Mucosa of stomach (tissue), 1 donor: ENCODE results near the gene CPS1.

Experiments used
- H3K27me3 ChIP-seq: one replicate; pipeline ENCODE4 v1.7.0; 2013; ENCODE audit warnings: mild to moderate bottlenecking, low read length; ENCODE audit not compliant: control insufficient read depth, insufficient read depth
- H3K36me3 ChIP-seq: one replicate; pipeline ENCODE4 v1.7.0; 2013; ENCODE audit warnings: low read length; ENCODE audit not compliant: control insufficient read depth, insufficient read depth
- H3K4me1 ChIP-seq: one replicate; pipeline ENCODE4 v1.7.0; 2013; ENCODE audit warnings: mild to moderate bottlenecking, low read length; ENCODE audit not compliant: control insufficient read depth, insufficient read depth
- H3K4me3 ChIP-seq: one replicate; pipeline ENCODE4 v1.7.0; 2013; ENCODE audit warnings: low read length
- H3K9ac ChIP-seq: one replicate; pipeline ENCODE4 v1.7.0; 2013; ENCODE audit warnings: mild to moderate bottlenecking, low read length, moderate library complexity
- H3K9me3 ChIP-seq: one replicate; pipeline ENCODE4 v1.7.0; 2013; ENCODE audit warnings: mild to moderate bottlenecking, low read length, moderate library complexity; ENCODE audit not compliant: control insufficient read depth
- donor health status: Pancreatic carcinoma.

The CPS1 gene

GRCh38 chr2:210551001-210551400 lies 5.4 kb upstream of the CPS1 start:
- no peaks in the 10 kb centered on the region for H3K9me3 ChIP-seq
- H3K9ac ChIP-seq = no peak overlapping the region
- no peaks in the 10 kb centered on the region for H3K27me3 ChIP-seq
- H3K4me3 ChIP-seq = no peak overlapping the region
- H3K36me3 ChIP-seq = no peaks in the 10 kb centered on the region
- no peaks in the 10 kb centered on the region for H3K4me1 ChIP-seq

GRCh38 chr2:210553373-210553772 lies 3.0 kb upstream of the CPS1 start:
- no peaks in the 10 kb centered on the region for H3K27me3 ChIP-seq
- no peaks in the 10 kb centered on the region for H3K9me3 ChIP-seq
- H3K9ac ChIP-seq = no peak overlapping the region
- no peaks in the 10 kb centered on the region for H3K36me3 ChIP-seq
- H3K4me1 ChIP-seq = no peaks in the 10 kb centered on the region
- H3K4me3 ChIP-seq = no peak overlapping the region

- H3K27me3 ChIP-seq = no peaks in the 10 kb centered on the region
- no peaks in the 10 kb centered on the region for H3K36me3 ChIP-seq
- H3K4me1 ChIP-seq = no peaks in the 10 kb centered on the region
- H3K9ac ChIP-seq = no peak overlapping the region
- no peak overlapping the region for H3K4me3 ChIP-seq
- no peaks in the 10 kb centered on the region for H3K9me3 ChIP-seq
These were observed 844 bp upstream of the CPS1 start for GRCh38 chr2:210555555-210555954.

GRCh38 chr2:210557721-210558120 lies 1.3 kb downstream of the CPS1 start:
- no peaks in the 10 kb centered on the region for H3K4me1 ChIP-seq
- no peak overlapping the region for H3K4me3 ChIP-seq
- no peaks in the 10 kb centered on the region for H3K27me3 ChIP-seq
- no peak overlapping the region for H3K9ac ChIP-seq
- H3K9me3 ChIP-seq = no peaks in the 10 kb centered on the region
- no peaks in the 10 kb centered on the region for H3K36me3 ChIP-seq

- Histone ChIP-seq H3K4me1 (no peaks in the 10 kb centered on the region), H3K9me3 (no peaks in the 10 kb centered on the region), H3K36me3 (no peaks in the 10 kb centered on the region), H3K9ac (no peak overlapping the region), H3K4me3 (no peak overlapping the region), H3K27me3 (no peaks in the 10 kb centered on the region)
These were observed 2.3 kb downstream of the CPS1 start for GRCh38 chr2:210558708-210559107.

- H3K27me3 ChIP-seq = no peaks in the 10 kb centered on the region
- H3K9me3 ChIP-seq = no peaks in the 10 kb centered on the region
- H3K36me3 ChIP-seq = no peaks in the 10 kb centered on the region
- H3K4me3 ChIP-seq = no peak overlapping the region
- no peak overlapping the region for H3K9ac ChIP-seq
- no peaks in the 10 kb centered on the region for H3K4me1 ChIP-seq
These were observed 2.8 kb downstream of the CPS1 start for GRCh38 chr2:210559182-210559581.

- H3K9me3 ChIP-seq = no peaks in the 10 kb centered on the region
- no peaks in the 10 kb centered on the region for H3K27me3 ChIP-seq
- no peak overlapping the region for H3K9ac ChIP-seq
- H3K4me1 ChIP-seq = no peaks in the 10 kb centered on the region
- H3K4me3 ChIP-seq = no peak overlapping the region
- H3K36me3 ChIP-seq = no peaks in the 10 kb centered on the region
These were observed 5.1 kb downstream of the CPS1 start for GRCh38 chr2:210561475-210561874.

- H3K9ac ChIP-seq = no peak overlapping the region
- no peaks in the 10 kb centered on the region for H3K9me3 ChIP-seq
- H3K27me3 ChIP-seq = no peaks in the 10 kb centered on the region
- no peaks in the 10 kb centered on the region for H3K36me3 ChIP-seq
- H3K4me3 ChIP-seq = no peak overlapping the region
- no peaks in the 10 kb centered on the region for H3K4me1 ChIP-seq
These were observed 5.7 kb downstream of the CPS1 start for GRCh38 chr2:210562091-210562490.

GRCh38 chr2:210562502-210563080 lies 6.2 kb downstream of the CPS1 start:
- no peaks in the 10 kb centered on the region for H3K4me1 ChIP-seq
- no peak overlapping the region for H3K9ac ChIP-seq

GRCh38 chr2:210567279-210567678 lies 10.9 kb downstream of the CPS1 start:
- no peak overlapping the region for H3K4me3 ChIP-seq
- H3K36me3 ChIP-seq = no peaks in the 10 kb centered on the region
- H3K4me1 ChIP-seq = no peaks in the 10 kb centered on the region
- H3K9ac ChIP-seq = no peak overlapping the region
- no peaks in the 10 kb centered on the region for H3K27me3 ChIP-seq
- no peaks in the 10 kb centered on the region for H3K9me3 ChIP-seq

More at GRCh38 chr2:210562502-210563080, 6.2 kb downstream of the CPS1 start:
- H3K4me3 ChIP-seq = no peak overlapping the region
- no peaks in the 10 kb centered on the region for H3K27me3 ChIP-seq
- H3K36me3 ChIP-seq = no peaks in the 10 kb centered on the region
- H3K9me3 ChIP-seq = no peaks in the 10 kb centered on the region

- no peaks in the 10 kb centered on the region for H3K27me3 ChIP-seq
- no peaks in the 10 kb centered on the region for H3K4me1 ChIP-seq
- no peaks in the 10 kb centered on the region for H3K9me3 ChIP-seq
- no peak overlapping the region for H3K9ac ChIP-seq
- no peak overlapping the region for H3K4me3 ChIP-seq
- no peaks in the 10 kb centered on the region for H3K36me3 ChIP-seq
These were observed 11.7 kb downstream of the CPS1 start for GRCh38 chr2:210568108-210568507.

- no peaks in the 10 kb centered on the region for H3K9me3 ChIP-seq
- no peaks in the 10 kb centered on the region for H3K27me3 ChIP-seq
- H3K9ac ChIP-seq = no peak overlapping the region
- H3K4me1 ChIP-seq = no peaks in the 10 kb centered on the region
- H3K4me3 ChIP-seq = no peak overlapping the region
- no peaks in the 10 kb centered on the region for H3K36me3 ChIP-seq
These were observed 21.1 kb downstream of the CPS1 start for GRCh38 chr2:210577263-210578071.
